HepG2 (cell line): ENCODE results near the gene VPS13D. TPM values are rescaled to one million over a fixed set of nuclear protein-coding genes. Genes with fewer than 3 reads are reported as not detected.

ENCODE experiments used
- CCDC6 ChIP-seq: sonication (generic); formaldehyde crosslinking; IDR thresholded peaks from 2 replicates; pipeline ENCODE4 v1.8.1; 2022; ENCODE audit warnings: mild to moderate bottlenecking, missing genetic modification reagents, moderate library complexity
- CHCHD3 ChIP-seq: sonication (generic); formaldehyde crosslinking; IDR thresholded peaks from 2 replicates; pipeline ENCODE4 v1.8.0; 2022; ENCODE audit warnings: mild to moderate bottlenecking, missing genetic modification reagents, moderate library complexity
- CREM ChIP-seq, 2 experiments: sonication (generic) in 1 of 2; formaldehyde crosslinking in 1 of 2; IDR thresholded peaks; 2 replicates each; pipeline versions ENCODE4 v1.4.0 to v1.6.1; 2016 to 2020; ENCODE audit warnings: antibody characterized with exemption in 1 of 2, mild to moderate bottlenecking in 1 of 2, missing genetic modification reagents in 1 of 2
- ERF ChIP-seq: IDR thresholded peaks from 2 replicates; pipeline ENCODE4 v1.6.1; 2018; ENCODE audit warnings: missing biosample characterization, missing genetic modification reagents
- HDAC6 ChIP-seq: fragments of 200-600 bp; sonication (generic); IDR thresholded peaks from 2 replicates; pipeline ENCODE4 v1.7.0; 2017; ENCODE audit warnings: mild to moderate bottlenecking, antibody characterized with exemption, low read length, low read depth
- KDM6A ChIP-seq: IDR thresholded peaks from 2 replicates; pipeline ENCODE4 v1.6.1; 2016; ENCODE audit warnings: low read depth
- KLF16 ChIP-seq, 2 experiments: sonication (generic) in 1 of 2; formaldehyde crosslinking in 1 of 2; IDR thresholded peaks; 2 replicates each; pipeline versions ENCODE4 v1.6.1 to v1.8.0; 2016 to 2023; ENCODE audit warnings: missing genetic modification reagents in 2 of 2, missing compliant biosample characterization in 1 of 2
- NFAT5 ChIP-seq: sonication (generic); formaldehyde crosslinking; IDR thresholded peaks from 2 replicates; pipeline ENCODE4 v1.4.0; 2020; ENCODE audit warnings: missing genetic modification reagents
- PAXIP1 ChIP-seq: sonication (generic); formaldehyde crosslinking; conservative IDR thresholded peaks from 2 replicates; pipeline ENCODE4 v1.4.0; 2020; ENCODE audit warnings: mild to moderate bottlenecking, missing genetic modification reagents, moderate library complexity
- RFX5 ChIP-seq: IDR thresholded peaks from 2 replicates; pipeline ENCODE4 v1.6.1; 2011; ENCODE audit warnings: low read depth, low read length, improper control_type of control experiment
- SP4 ChIP-seq: sonication (generic); formaldehyde crosslinking; IDR thresholded peaks from 2 replicates; pipeline ENCODE4 v1.8.1; 2023; ENCODE audit warnings: mild to moderate bottlenecking, missing genetic modification reagents
- THYN1 ChIP-seq: sonication (generic); formaldehyde crosslinking; IDR thresholded peaks from 2 replicates; pipeline ENCODE4 v1.8.1; 2023; ENCODE audit warnings: low read depth, mild to moderate bottlenecking, moderate library complexity, missing genetic modification reagents, borderline replicate concordance
- ZBTB7B ChIP-seq: sonication (generic); formaldehyde crosslinking; IDR thresholded peaks from 2 replicates; pipeline ENCODE4 v1.4.0; 2020; ENCODE audit warnings: missing genetic modification reagents
- ZFYVE20 ChIP-seq: sonication (generic); formaldehyde crosslinking; IDR thresholded peaks from 2 replicates; pipeline ENCODE4 v1.8.0; 2023; ENCODE audit warnings: low read depth, mild to moderate bottlenecking, moderate library complexity, missing genetic modification reagents, borderline replicate concordance
- ZNF350 ChIP-seq: sonication (generic); formaldehyde crosslinking; IDR thresholded peaks from 2 replicates; pipeline ENCODE4 v1.4.0; 2020; ENCODE audit warnings: mild to moderate bottlenecking, low read depth, missing genetic modification reagents, borderline replicate concordance
- ZNF883 ChIP-seq: sonication (generic); formaldehyde crosslinking; IDR thresholded peaks from 2 replicates; pipeline ENCODE4 v1.5.1; 2020; ENCODE audit warnings: mild to moderate bottlenecking, missing genetic modification reagents; ENCODE audit errors: not compliant biosample characterization
- polyA plus RNA-seq, 8 experiments: library from polyadenylated mRNA; depleted of rRNA in 3 of 8; stranded (reverse) in 7 of 8; unstranded in 1 of 8; fragments of >200 nt; fragmentation: Illumina TruSeq in 4 of 8; extraction: Trizol in 4 of 8; gene quantifications; 2 replicates each; pipeline versions ENCODE4 v1.2.1 to v1.2.3, GENCODE V29; 2011 to 2016; ENCODE audit warnings: low read depth in 4 of 8, missing spikeins in 1 of 8, mixed read lengths in 1 of 8; ENCODE audit not compliant: insufficient read depth in 1 of 8
- total RNA-seq, 5 experiments: library from RNA; depleted of rRNA; stranded (reverse); fragments of >200 nt; fragmentation: Illumina TruSeq; extraction: Trizol; gene quantifications; 2 replicates each; pipeline ENCODE4 v1.2.3, GENCODE V29; 2016; ENCODE audit warnings: low read depth in 1 of 5
- TF ChIP-seq, protein P1 (sequence below): IDR thresholded peaks from 2 replicates; pipeline ENCODE4 v1.6.1; 2016
- TF ChIP-seq, protein P2 (sequence below): sonication (generic); formaldehyde crosslinking; IDR thresholded peaks from 2 replicates; pipeline ENCODE4 v1.5.0; 2020; ENCODE audit warnings: mild to moderate bottlenecking, missing genetic modification reagents

VPS13D gene
- total and polyA plus RNA-seq, 2 of the 13 experiments (the other 11 are each of a cell fraction or from before 2014, with no cell fraction given) = 8.6 to 13.9 TPM

DNA sequence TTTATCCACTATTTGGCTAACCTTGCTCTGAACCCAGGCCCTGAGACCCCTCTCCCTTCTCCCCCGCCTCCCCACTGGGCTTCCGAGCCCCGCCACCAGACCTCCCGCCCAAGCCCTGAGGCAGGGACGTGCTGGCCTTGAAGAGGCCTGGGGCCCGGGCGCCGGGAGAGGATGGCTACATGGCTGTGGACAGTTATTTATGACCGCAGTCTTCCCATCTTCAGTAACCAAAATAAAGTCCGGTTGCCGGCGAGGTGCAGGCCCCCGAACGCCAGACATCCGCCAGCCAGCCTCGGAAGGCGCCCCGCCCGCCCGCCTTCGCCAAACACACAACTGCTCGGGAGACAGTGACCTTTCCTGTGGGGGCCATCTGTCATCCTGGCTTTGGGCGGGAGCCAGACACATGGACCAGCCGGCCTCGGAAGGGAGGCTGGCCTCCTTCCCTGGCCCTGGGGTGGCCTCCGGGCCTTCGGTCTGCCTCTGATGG, 319.2 kb downstream of the VPS13D start (continued):
- TF ChIP-seq PAXIP1 (CRISPR knock-in tag) (no peak), SP4 (no peak), THYN1 (CRISPR knock-in tag) (no peak), ZBTB7B (CRISPR knock-in tag) (no peak), RFX5 (no peak), NFAT5 (no peak), CREM (IDR thresholded peaks at IDR 0.05) (no peak), CREM (CRISPR knock-in tag; IDR thresholded peaks at IDR 0.05) (no peak), HDAC6 (no peak), KDM6A (CRISPR knock-in tag) (no peak), ZNF883 (CRISPR knock-in tag) (no peak), KLF16 (CRISPR knock-in tag; IDR thresholded peaks at IDR 0.05) (no peak), ZNF350 (CRISPR knock-in tag) (no peak), ZFYVE20 (no peak), CCDC6 (CRISPR knock-in tag) (no peak), ERF (CRISPR knock-in tag) (0 out of 2 replicates have a peak, but pooled peaks have one; percentile 34), CHCHD3 (CRISPR knock-in tag) (no peak)
- TF ChIP-seq, protein P1, sequence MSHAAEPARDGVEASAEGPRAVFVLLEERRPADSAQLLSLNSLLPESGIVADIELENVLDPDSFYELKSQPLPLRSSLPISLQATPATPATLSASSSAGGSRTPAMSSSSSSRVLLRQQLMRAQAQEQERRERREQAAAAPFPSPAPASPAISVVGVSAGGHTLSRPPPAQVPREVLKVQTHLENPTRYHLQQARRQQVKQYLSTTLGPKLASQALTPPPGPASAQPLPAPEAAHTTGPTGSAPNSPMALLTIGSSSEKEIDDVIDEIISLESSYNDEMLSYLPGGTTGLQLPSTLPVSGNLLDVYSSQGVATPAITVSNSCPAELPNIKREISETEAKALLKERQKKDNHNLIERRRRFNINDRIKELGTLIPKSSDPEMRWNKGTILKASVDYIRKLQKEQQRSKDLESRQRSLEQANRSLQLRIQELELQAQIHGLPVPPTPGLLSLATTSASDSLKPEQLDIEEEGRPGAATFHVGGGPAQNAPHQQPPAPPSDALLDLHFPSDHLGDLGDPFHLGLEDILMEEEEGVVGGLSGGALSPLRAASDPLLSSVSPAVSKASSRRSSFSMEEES (CRISPR knock-in tag) = no peak
- TF ChIP-seq, protein P2, sequence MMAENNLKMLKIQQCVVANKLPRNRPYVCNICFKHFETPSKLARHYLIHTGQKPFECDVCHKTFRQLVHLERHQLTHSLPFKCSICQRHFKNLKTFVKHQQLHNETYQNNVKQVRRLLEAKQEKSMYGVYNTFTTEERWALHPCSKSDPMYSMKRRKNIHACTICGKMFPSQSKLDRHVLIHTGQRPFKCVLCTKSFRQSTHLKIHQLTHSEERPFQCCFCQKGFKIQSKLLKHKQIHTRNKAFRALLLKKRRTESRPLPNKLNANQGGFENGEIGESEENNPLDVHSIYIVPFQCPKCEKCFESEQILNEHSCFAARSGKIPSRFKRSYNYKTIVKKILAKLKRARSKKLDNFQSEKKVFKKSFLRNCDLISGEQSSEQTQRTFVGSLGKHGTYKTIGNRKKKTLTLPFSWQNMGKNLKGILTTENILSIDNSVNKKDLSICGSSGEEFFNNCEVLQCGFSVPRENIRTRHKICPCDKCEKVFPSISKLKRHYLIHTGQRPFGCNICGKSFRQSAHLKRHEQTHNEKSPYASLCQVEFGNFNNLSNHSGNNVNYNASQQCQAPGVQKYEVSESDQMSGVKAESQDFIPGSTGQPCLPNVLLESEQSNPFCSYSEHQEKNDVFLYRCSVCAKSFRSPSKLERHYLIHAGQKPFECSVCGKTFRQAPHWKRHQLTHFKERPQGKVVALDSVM (CRISPR knock-in tag) = peak; percentile 99
